GDM1 (cell line): ENCODE data around the gene CRIP2.

Experiments
- DNase-seq: peaks from one replicate; lab custom pipeline; 2025; lab: John Stamatoyannopoulos, UW

The CRIP2 gene

DNA sequence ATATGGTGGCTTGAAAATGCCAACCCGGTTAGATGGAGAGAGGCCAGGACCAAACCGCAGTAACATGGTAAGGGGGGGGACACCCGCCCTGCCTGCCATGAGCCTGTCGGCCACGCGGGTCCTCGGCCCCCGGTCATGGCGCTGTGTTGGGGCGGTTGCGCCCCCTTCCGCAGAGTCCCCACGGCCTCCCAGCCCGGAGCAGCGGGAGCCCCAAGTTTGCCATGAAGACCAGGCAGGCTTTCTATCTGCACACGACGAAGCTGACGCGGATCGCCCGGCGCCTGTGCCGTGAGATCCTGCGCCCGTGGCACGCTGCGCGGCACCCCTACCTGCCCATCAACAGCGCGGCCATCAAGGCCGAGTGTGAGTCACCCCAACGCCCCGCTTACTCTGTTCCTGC is 10.1 kb upstream of the CRIP2 start:
- DNase-seq: no peak

DNA sequence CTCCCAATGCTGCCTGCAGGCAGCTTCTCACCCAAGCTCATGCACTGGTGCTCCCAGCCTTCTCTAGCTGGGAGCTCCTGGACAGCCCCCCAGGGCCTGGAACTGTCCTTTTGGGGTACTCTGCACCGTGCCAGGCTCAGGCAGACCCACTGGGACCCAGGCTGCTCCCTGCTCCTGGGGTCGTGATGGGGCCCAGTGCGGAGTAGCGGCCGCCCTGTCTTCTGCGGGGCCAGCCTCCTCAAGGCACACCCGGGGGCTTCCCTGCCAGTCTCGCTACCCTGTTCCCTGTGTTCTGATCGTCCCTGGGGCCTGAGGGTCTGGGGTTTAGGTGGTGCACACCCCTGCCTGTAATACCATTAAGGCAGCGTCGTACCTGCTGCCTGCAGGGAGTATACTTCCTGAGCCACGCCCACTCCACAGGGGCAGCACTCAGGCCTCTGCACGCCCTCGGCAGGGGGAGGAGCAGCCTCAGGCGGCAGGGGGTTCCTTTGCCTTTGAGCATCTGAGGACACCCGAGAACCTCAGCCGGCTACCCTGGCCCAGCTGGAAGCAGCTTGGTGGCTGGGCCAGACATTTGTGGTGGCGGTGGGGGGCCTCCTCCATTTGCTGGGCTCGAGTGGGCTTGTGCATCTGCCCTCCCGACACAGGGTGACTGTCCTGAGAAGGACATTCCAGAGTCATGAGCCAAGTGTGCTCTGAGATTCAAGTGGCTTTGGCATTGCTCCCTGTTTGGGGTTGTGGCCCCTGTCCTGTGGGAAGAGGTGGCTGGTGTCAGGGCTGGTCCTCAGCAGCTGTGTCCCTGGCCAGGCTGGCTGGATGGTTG is 9.2 kb upstream of the CRIP2 start:
- DNase-seq: no peak

GRCh38 chr14:105466531-105467248 is 7.9 kb upstream of the CRIP2 start:
- no peak for DNase-seq

- DNase-seq: no peak
Measured at GRCh38 chr14:105467249-105467941, 7.2 kb upstream of the CRIP2 start.

DNA sequence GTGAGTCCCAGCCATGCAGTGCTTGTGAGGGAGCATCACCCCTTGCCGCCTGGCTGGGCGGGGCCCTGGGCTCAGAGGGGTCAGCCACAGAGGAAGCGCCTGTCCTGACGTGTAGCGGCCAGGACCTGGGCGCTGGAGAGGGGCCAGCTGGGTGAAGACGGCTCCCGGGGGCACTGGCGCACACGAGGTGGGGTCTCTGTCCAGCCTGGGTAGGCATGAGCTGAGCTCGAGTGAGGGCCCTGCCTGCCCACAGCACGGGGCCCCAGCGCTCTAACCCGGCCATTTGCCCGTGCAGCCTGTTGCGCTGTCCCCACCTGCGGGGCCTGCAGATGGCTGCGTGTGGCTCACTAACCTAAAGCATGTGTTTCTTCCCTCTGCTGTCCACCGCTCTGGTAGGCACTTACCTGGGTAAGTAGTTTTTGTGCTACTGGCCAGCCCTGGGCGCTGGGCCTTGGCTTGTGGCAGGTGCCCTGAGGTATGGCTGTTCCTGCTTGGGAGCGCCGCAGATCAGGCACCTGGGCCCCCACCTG is 6.6 kb upstream of the CRIP2 start:
- no peak for DNase-seq

- DNase-seq: no peak
Measured at GRCh38 chr14:105468621-105469241, 5.9 kb upstream of the CRIP2 start.

DNA sequence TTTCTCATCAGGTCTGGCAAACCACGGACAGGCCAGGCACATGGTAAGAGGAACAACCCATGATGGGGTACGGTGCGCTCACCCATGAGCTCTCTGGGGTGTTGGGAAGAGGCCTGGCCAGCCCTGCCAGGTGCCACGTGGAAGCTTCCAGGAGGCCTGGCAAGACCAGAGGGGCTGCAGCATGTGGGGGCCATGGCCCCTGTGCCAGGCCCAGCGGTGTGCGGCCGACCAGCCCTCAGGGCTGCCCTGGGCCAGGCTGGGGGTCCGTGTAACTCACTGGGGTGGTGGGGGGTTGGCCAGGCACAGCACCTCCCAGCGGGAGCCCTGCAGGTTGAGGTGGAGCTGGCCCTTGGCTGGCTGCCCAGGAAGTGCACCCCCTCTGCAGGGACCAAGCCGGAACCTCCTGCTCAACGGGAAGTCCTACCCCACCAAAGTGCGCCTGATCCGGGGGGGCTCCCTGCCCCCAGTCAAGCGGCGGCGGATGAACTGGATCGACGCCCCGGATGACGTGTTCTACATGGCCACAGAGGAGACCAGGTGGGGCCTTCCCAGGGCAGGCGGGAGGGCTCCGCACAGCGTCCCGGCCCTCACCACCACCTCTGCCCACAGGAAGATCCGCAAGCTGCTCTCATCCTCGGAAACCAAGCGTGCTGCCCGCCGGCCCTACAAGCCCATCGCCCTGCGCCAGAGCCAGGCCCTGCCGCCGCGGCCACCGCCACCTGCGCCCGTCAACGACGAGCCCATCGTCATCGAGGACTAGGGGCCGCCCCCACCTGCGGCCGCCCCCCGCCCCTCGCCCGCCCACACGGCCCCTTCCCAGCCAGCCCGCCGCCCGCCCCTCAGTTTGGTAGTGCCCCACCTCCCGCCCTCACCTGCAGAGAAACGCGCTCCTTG is 4.9 kb upstream of the CRIP2 start:
- no peak for DNase-seq

GRCh38 chr14:105470350-105471296 is 4.0 kb upstream of the CRIP2 start:
- DNase-seq: no peak

DNA sequence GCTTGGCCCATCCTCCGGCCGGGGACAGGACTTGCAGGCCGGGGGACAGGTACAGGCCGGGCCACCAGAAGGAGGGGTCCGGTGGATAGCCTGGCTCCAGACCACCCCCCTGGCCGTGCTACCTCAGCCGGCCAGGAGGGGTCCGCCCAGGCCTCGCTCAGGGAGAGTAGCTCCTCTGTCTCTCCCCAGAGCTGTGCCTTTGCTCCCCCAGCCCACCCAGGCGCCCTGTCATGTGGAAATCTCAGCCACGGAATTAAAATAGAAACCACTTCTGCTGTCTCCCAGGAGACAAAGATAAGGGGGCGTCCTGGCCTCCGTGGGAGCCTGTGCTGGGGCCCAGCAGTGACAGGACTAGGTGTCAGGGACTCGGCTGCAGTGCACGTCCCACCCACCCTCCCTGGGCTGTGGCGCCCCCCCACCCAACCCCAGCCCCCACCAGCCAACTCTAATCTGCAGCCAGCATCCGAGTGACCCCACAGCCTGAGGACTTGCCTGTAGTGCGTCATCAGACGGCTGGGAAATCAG is 3.3 kb upstream of the CRIP2 start:
- DNase-seq: no peak

DNA sequence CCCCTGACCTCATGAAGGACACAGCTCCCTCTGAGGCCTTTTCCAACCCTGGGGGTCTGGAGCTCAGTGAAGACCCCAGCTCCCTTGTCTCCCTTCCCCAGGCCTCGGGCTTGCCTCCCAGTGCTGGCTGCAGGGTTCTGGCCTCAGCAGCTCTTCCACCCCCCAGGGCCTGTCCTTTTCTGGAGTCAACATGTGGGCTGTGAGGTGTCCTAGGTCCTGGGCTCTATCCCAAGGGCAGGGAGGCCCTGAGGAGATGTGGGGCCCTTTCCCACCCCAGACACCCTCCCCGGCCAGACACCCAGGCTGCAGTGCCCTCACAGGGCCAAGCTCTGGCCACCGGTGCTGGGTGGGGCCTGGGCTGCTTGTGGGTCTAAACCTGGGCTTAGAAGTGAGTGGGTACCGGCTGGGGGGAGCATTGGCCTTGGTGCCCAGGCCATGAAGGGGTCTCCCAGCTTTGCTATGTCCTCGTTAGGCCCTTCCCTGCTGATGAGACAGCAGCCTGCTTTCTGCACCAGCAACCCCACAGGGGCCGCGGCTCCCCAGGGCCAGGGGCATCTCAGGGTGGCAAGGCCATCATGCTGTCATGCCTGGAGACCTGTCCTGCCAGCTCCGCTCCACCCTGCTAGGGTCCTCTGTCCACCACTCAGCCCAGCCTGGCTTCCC is 2.7 kb upstream of the CRIP2 start:
- no peak for DNase-seq

DNA sequence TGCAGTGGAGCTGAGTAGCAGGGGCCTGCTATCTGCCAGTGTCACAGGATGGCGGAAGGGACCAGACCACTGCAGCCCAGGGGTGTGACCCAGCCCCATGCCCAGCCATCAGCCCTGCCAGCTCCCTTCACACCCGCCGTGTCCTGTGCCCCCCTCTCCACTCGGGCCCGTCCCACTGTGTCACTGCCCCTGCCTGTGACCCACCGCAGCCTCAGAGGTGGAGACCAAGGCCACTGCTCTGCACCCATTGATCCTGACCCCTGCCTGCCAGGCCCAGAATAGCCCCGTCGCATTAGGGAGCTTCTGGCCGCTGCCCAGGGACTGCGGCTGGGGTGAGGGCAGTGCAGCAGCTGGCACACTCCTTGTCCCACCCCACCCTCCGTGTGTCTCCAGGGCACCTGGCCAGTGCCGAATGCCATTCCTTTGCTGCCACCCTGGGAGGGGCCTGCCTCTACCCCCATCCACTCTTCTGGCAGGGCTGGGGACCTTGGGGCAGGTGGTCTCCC is 2.1 kb upstream of the CRIP2 start:
- no peak for DNase-seq

- no peak for DNase-seq
Measured at GRCh38 chr14:105473033-105473676, 1.5 kb upstream of the CRIP2 start.

DNA sequence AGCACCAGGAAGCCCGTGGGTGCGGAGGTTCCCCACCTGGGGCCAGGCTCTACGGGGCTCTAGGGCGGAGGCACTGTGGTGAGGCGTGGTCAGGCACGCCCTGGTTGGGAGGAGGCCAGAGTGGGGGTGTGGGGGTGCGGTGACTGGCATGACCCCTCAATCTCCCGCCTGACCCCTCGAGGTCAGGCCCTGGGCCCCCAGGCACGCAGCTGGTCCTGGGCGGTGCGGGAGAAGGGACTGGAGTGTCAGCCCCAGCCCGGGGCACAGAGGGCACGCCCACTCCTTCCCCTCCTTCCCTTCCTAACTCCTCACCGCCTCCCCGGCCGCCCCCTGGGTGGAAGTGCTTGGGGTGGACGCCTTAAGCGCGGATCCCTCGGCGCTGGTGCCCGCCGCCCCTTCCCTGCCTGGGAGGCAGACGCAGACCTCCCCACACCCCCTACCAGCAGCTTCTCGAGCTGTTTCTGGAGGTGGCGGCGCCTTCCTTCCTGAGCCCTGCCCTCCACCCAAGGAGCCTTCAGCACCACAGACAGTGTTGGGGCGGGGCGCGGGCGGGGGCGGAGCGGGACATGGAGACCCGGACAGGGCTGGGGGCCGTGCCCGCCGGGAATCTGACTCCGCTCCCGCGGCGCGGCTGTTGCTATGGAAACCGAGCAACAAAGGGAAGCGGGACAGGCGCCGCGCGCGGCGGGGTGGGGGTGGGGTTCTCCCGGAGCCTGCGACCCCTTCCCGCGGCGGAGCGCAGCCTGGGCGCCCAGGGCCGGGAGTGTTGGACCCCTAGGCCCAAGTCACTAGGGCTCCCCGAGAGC is 741 bp upstream of the CRIP2 start:
- peak; percentile 53 for DNase-seq

- no peak for DNase-seq
Measured at GRCh38 chr14:105475269-105476096, 862 bp downstream of the CRIP2 start.

DNA sequence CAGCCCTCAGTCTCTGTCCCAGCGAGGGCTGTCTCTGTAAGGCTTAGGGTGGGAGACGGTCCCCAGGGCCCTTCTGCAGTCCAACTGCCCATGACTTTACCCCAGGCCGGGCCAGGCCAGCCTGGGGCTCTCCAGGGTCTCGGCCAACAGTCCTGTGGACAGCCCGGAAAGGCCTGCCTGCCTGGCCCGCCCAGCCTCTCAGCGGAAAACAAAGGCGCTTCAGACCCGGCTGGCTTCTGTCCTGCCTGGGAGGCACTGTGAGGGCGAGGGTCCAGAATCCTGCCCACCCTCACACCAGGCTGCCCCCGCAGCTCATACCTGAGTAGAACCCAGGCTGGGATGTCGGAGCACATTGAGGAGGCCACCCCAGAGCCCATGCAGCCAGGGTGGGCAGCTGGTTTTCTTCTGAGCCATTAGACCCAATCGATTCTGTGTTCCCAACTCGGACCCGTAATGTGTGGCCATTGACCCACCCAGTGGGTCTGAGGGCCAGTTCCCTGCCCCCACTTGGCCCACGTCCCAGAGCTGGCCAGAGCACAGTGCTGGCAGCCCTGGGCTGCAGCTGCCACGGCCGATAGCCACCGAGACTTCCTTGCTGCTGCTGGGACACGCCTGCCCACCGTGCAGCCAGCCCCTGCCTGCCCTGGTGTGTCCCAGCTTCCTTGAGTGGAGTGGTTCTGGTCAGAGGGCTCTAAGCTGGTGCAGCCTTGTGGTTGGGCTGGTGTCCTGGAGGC is 1.6 kb downstream of the CRIP2 start:
- DNase-seq: no peak
